K562 (cell line): Measurements from ENCODE around the gene CLTA.
"Not testable (repeated sequence)": the region's sequence is repeated elsewhere in the genome, so short reads cannot be mapped to it uniquely, and the experiment has no call there.

Experiments
- BHLHE40 ChIP-seq: IDR thresholded peaks from 2 replicates; pipeline ENCODE4 v1.6.1; 2011; ENCODE audit warnings: low read length, improper control_type of control experiment
- CEBPB ChIP-seq: fragments of 450-650 bp; IDR thresholded peaks from 2 replicates; pipeline ENCODE4 v1.6.1; 2016; ENCODE audit warnings: missing genetic modification characterization, missing compliant biosample characterization
- CREB1 ChIP-seq, 2 experiments: sonication (generic) in 1 of 2; formaldehyde crosslinking in 1 of 2; IDR thresholded peaks; 2 replicates each; pipeline versions ENCODE4 v1.6.1 to v1.8.0; 2012 to 2022; ENCODE audit warnings: inconsistent platforms in 1 of 2, mild to moderate bottlenecking in 1 of 2, missing genetic modification reagents in 1 of 2, moderate library complexity in 1 of 2
- ELF1 ChIP-seq: fragments of 200-800 bp; sonication (Bioruptor generic); IDR thresholded peaks from 2 replicates; pipeline ENCODE4 v1.6.1; 2016; ENCODE audit warnings: missing genetic modification characterization, missing compliant biosample characterization
- EP400 ChIP-seq: fragments of 450-650 bp; IDR thresholded peaks from 2 replicates; pipeline ENCODE4 v1.6.1; 2017; ENCODE audit warnings: antibody characterized with exemption, mild to moderate bottlenecking, moderate library complexity
- EZH2 ChIP-seq: IDR thresholded peaks from 2 replicates; pipeline ENCODE4 v1.6.1; 2012; ENCODE audit warnings: low read depth, mild to moderate bottlenecking, inconsistent platforms, low read length, borderline replicate concordance
- SMC3 ChIP-seq: conservative IDR thresholded peaks from 2 replicates; pipeline ENCODE4 v1.6.1; 2011; ENCODE audit warnings: low read depth, low read length, improper control_type of control experiment; ENCODE audit not compliant: insufficient read depth
- ZNF311 ChIP-seq: fragments of 250-450 bp; sonication (Bioruptor Pico); IDR thresholded peaks from 2 replicates; pipeline ENCODE4 v1.4.0; 2020; ENCODE audit warnings: mild to moderate bottlenecking, moderate library complexity
- TF ChIP-seq, protein P1 (sequence below), 3 experiments: IDR thresholded peaks in 2 of 3; conservative IDR thresholded peaks in 1 of 3; 2 replicates each; pipeline ENCODE4 v1.5.1; 2011 to 2012; ENCODE audit warnings: low read length in 3 of 3, mild to moderate bottlenecking in 3 of 3, control low read depth in 2 of 3, improper control_type of control experiment in 1 of 3, inconsistent platforms in 1 of 3, low read depth in 1 of 3, mixed read lengths in 1 of 3, moderate library complexity in 1 of 3; ENCODE audit not compliant: insufficient read depth in 2 of 3

- not testable (repeated sequence) for TF ChIP-seq BHLHE40; SMC3; CREB1 (IDR thresholded peaks at IDR 0.05); CREB1 (CRISPR knock-in tag; IDR thresholded peaks at IDR 0.05); EP400; ZNF311; ELF1; CEBPB (tag); EZH2
- TF ChIP-seq, protein P1, sequence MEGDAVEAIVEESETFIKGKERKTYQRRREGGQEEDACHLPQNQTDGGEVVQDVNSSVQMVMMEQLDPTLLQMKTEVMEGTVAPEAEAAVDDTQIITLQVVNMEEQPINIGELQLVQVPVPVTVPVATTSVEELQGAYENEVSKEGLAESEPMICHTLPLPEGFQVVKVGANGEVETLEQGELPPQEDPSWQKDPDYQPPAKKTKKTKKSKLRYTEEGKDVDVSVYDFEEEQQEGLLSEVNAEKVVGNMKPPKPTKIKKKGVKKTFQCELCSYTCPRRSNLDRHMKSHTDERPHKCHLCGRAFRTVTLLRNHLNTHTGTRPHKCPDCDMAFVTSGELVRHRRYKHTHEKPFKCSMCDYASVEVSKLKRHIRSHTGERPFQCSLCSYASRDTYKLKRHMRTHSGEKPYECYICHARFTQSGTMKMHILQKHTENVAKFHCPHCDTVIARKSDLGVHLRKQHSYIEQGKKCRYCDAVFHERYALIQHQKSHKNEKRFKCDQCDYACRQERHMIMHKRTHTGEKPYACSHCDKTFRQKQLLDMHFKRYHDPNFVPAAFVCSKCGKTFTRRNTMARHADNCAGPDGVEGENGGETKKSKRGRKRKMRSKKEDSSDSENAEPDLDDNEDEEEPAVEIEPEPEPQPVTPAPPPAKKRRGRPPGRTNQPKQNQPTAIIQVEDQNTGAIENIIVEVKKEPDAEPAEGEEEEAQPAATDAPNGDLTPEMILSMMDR (IDR thresholded peaks at IDR 0.05 in 2 of 3, conservative IDR thresholded peaks at IDR 0.05 in 1 of 3; ENCODE audit: insufficient read depth in 2 of 3, low read depth in 1 of 3, low read length in 3 of 3) = not testable (repeated sequence)
Observed at GRCh38 chr9:36180243-36180642, 10.5 kb upstream of the CLTA start.
